GM10248 (cell line): Measurements from ENCODE around the gene AXDND1.

ENCODE experiments used
- CTCF ChIA-PET: fragments of 300-600 bp; sonication (Branson Sonifier 250); formaldehyde crosslinking; extraction: SDS; loops from one replicate; lab custom pipeline; 2021; ENCODE audit warnings: antibody characterized with exemption; lab: Yijun Ruan, JAX
- POLR2A ChIA-PET: fragments of 350-650 bp; sonication (Branson Sonifier 250); formaldehyde crosslinking; extraction: SDS; loops from one replicate; lab custom pipeline; 2020; ENCODE audit warnings: antibody characterized with exemption; lab: Yijun Ruan, JAX
- DNase-seq: peaks from one replicate; pipeline ENCODE4 v3.0.0; 2012; ENCODE audit errors: extremely low spot score
- CTCF ChIP-seq: IDR thresholded peaks from 2 replicates; pipeline ENCODE4 v1.5.1; 2012; ENCODE audit warnings: mild to moderate bottlenecking, low read depth; ENCODE audit errors: extremely low read depth, missing control alignments, control extremely low read depth

The AXDND1 gene

DNA sequence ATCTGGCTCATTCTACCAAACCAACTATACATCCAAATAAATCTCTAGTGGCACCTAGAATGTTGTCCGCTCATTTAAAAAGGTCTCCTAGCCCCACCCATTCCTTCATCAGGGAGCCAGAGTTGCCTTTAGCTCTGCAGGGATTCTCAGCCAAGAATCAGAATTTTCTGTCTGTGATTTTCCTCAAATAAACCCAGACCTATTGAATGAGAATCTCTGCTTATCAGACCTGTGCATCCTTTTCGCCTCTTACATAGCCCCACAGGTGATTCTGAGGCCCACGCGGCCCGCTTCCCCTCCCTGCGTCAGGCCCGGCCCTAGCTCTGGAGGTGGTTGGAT, 225.5 kb downstream of the AXDND1 start:
- CTCF ChIA-PET = interaction anchor here (0.8 to 1.0 kb wide), 2 partner anchors 38 to 224 kb away, joined by 3 read pairs; no protein-coding TSS in a partner anchor
- no peak for TF ChIP-seq CTCF
- no peak for DNase-seq
- POLR2A ChIA-PET = no interaction called here

GRCh38 chr1:179591592-179592580, 226.1 kb downstream of the AXDND1 start, which contains the start of gene TDRD5:
TDRD5 (plus strand) TSS chr1:179591832; CDS start chr1:179592616, 784 bp downstream.
- DNase-seq = peak; percentile 22
- ChIA-PET POLR2A (no interaction called here), CTCF (interaction anchor here (0.8 to 1.7 kb wide), 3 partner anchors 11 to 223 kb away, joined by 3 to 5 read pairs (median 3); no protein-coding TSS in a partner anchor)
- no peak for TF ChIP-seq CTCF

- DNase-seq = no peak
- ChIA-PET POLR2A (no interaction called here), CTCF (interaction anchor here (0.6 to 2.0 kb wide), 3 partner anchors 212 to 520 kb away, joined by 3 to 6 read pairs (median 4); no protein-coding TSS in a partner anchor)
- TF ChIP-seq CTCF = no peak
Observed at GRCh38 chr1:179598631-179599030, 232.9 kb downstream of the AXDND1 start.

GRCh38 chr1:179599623-179600249, 234.0 kb downstream of the AXDND1 start:
- DNase-seq = no peak
- peak; percentile 11 for TF ChIP-seq CTCF
- POLR2A ChIA-PET = no interaction called here
- CTCF ChIA-PET = interaction anchor here (1.0 to 2.0 kb wide), 4 partner anchors 16 to 521 kb away, joined by 3 to 6 read pairs (median 4); no protein-coding TSS in a partner anchor

- ChIA-PET POLR2A (no interaction called here), CTCF (no interaction called here)
- no peak for TF ChIP-seq CTCF
- no peak for DNase-seq
Observed at GRCh38 chr1:179601093-179601492, 235.3 kb downstream of the AXDND1 start.
